Skeletal muscle tissue (tissue), 4 donors: ENCODE measurements around the gene UNC5CL. TPM values are rescaled to one million over a fixed set of nuclear protein-coding genes. Genes with fewer than 3 reads are reported as not detected.

Source experiments
- H3K27ac ChIP-seq: one replicate; pipeline ENCODE4 v1.7.0; 2013; ENCODE audit warnings: mild to moderate bottlenecking, low read depth, low read length, inconsistent platforms
- H3K27me3 ChIP-seq, 3 donors: one replicate each; pipeline ENCODE4 v1.7.0; 2013; ENCODE audit warnings: low read length in 3 of 3; ENCODE audit not compliant: control insufficient read depth in 3 of 3, insufficient read depth in 3 of 3
- H3K36me3 ChIP-seq, 3 donors: one replicate each; pipeline ENCODE4 v1.7.0; 2013; ENCODE audit warnings: low read length in 3 of 3; ENCODE audit not compliant: control insufficient read depth in 3 of 3, insufficient read depth in 3 of 3
- H3K4me1 ChIP-seq, 3 donors: one replicate each; pipeline ENCODE4 v1.7.0; 2013; ENCODE audit warnings: low read length in 3 of 3, mild to moderate bottlenecking in 3 of 3; ENCODE audit not compliant: control insufficient read depth in 3 of 3, insufficient read depth in 3 of 3
- H3K4me3 ChIP-seq, 3 donors: one replicate each; pipeline ENCODE4 v1.7.0; 2013; ENCODE audit warnings: low read length in 3 of 3
- H3K9ac ChIP-seq, 3 donors: one replicate each; pipeline ENCODE4 v1.7.0; 2013; ENCODE audit warnings: low read length in 3 of 3, mild to moderate bottlenecking in 3 of 3, moderate library complexity in 2 of 3, low read depth in 1 of 3
- H3K9me3 ChIP-seq, 3 donors: one replicate each; pipeline ENCODE4 v1.7.0; 2013; ENCODE audit warnings: low read length in 3 of 3; ENCODE audit not compliant: control insufficient read depth in 3 of 3
- total RNA-seq: library from RNA; depleted of rRNA; stranded (reverse); fragments of >200 nt; gene quantifications from one replicate; pipeline ENCODE4 v1.2.3, GENCODE V29; 2014
- donor health status: Osteomylitis.

UNC5CL gene
- total RNA-seq, 1 donor from 2014 or later, result 2.1 TPM

DNA sequence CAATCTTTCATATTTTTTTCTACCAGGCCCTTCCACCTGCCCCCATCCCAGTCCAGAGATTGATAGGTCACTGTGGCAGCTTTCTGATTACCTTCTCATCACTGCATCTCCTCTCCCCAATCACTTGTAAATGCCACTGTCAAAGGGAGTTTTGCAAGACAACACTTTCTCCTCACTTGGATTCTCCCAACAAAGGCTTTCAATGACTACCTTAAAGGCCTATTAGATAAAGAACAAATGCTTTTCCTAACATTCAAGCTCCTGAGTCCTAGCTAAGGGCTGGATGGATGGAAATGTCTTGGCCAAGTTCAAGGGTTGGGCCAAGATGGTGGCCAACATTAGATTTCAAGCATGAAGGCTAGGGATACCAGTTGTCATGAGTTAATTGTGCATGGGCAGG lies 55.3 kb downstream of the UNC5CL start:
- H3K9me3 ChIP-seq, result no peaks in the 10 kb centered on the region
- no peak overlapping the region for H3K9ac ChIP-seq
- H3K36me3 ChIP-seq, result no peaks in the 10 kb centered on the region
- no peak overlapping the region for H3K27ac ChIP-seq
- no peaks in the 10 kb centered on the region for H3K4me1 ChIP-seq
- no peak overlapping the region for H3K4me3 ChIP-seq
- peaks cover 0 to 2% (median 0%) of the 10 kb centered on the region in 3 donors for H3K27me3 ChIP-seq

DNA sequence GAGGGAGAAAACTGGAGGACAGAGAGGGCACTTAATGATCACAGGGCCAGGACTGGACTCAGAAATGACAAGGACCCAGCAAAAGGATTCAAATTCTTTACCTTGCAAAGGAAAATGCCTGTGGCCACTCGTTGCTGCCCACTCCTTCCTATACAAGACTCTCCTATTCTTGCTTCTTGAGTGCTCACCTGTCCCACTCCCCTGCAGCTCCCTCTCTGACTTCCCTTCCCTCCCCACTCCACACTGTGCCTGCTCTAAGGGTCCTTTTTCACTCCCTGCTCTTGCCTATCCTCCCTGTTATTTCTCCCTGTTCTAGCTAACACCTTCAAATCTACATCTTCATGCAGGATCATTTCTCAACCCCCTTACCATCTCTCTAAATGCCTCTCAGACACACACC lies 56.1 kb downstream of the UNC5CL start:
- Histone ChIP-seq H3K27me3 (peaks cover 0 to 3% (median 2%) of the 10 kb centered on the region in 3 donors), H3K4me1 (no peaks in the 10 kb centered on the region), H3K9ac (no peak overlapping the region), H3K4me3 (no peak overlapping the region), H3K36me3 (no peaks in the 10 kb centered on the region), H3K9me3 (no peaks in the 10 kb centered on the region), H3K27ac (no peak overlapping the region)

DNA sequence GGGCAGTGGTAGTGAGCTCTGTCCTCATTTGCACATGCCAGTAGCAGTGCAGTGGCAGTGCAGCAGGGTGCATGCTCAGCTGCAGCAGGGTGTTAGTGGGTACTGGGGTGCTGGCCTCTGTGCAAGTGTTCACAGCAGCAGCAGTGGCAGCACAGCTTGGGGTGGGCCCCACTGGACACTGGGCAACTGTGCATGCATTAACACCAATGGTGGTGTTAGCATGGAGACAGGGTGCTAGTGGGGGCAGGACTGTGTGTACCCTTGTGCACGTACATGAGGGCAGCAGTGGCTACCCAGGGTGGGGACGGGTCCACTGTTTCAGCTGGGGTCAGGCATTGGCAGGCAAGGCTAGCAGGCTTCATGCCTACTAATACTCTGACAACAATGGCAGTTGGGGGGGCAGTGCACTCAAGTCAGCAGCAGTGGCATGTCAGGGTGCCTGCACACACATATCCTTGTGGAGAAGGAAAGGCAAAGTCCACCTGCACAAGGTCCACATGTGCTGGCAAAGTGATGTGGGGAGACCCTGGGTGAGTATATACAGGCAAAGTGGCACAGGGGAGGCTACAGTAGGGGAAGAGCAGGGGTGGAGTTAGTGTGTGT lies 60.2 kb downstream of the UNC5CL start:
- Histone ChIP-seq H3K4me3 (no peak overlapping the region), H3K27me3 (peaks cover 0 to 3% (median 2%) of the 10 kb centered on the region in 3 donors), H3K9ac (no peak overlapping the region), H3K36me3 (no peaks in the 10 kb centered on the region), H3K27ac (no peak overlapping the region), H3K9me3 (no peaks in the 10 kb centered on the region), H3K4me1 (no peaks in the 10 kb centered on the region)

DNA sequence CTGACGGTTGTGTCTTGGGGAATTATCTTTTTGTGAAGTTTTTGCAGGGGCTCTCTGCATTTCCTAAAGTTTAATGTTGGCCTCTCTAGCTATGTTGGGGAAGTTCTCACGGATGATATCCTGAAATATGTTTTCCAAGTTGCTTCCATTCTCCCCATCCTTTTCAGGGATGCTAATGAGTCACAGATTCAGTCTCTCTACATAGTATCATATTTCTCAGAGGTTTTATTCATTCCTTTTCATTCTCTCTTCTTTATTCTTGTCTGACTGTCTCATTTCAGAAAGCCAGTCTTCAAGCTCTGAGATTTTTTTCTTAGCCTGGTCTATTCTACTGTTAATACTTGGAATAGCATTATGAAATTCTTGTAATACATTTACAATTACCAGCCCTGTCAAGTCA lies 61.3 kb downstream of the UNC5CL start:
- no peaks in the 10 kb centered on the region for H3K9me3 ChIP-seq
- H3K27me3 ChIP-seq, result peaks cover 0 to 3% (median 0%) of the 10 kb centered on the region in 3 donors
- H3K9ac ChIP-seq, result no peak overlapping the region
- no peak overlapping the region for H3K4me3 ChIP-seq
- no peak overlapping the region for H3K27ac ChIP-seq
- no peaks in the 10 kb centered on the region for H3K36me3 ChIP-seq
- no peaks in the 10 kb centered on the region for H3K4me1 ChIP-seq

DNA sequence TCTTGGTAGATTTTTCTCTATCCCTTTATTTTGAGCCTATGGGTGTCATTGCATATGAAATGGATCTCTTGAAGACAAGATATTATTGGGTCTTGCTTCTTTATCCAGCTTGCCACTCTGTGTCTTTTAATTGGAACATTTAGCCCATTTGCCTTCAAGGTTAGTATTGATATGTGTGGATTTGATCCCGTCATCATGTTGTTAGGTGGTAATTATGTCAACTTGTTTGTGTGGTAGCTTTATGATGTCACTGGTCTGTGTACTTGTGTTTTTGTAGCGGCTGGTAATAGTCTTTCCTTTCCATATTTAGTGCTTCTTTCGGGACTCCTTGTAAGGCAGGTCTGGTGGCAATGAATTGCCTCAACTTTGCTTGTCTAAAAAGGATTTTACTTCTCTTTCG lies 61.9 kb downstream of the UNC5CL start:
- H3K9ac ChIP-seq, result no peak overlapping the region
- no peak overlapping the region for H3K4me3 ChIP-seq
- H3K27me3 ChIP-seq, result peaks cover 0 to 3% (median 0%) of the 10 kb centered on the region in 3 donors
- H3K9me3 ChIP-seq, result no peaks in the 10 kb centered on the region
- no peak overlapping the region for H3K27ac ChIP-seq
- H3K4me1 ChIP-seq, result no peaks in the 10 kb centered on the region
- H3K36me3 ChIP-seq, result no peaks in the 10 kb centered on the region

Other genes starting within 250 kb of the UNC5CL start
- 1.0 TPM for gene TSPO2, start 3.2 kb upstream of the UNC5CL start, total RNA-seq
- 664 TPM for gene APOBEC2, start 14.0 kb upstream of the UNC5CL start, total RNA-seq
- 10.4 TPM for gene OARD1, start 33.1 kb upstream of the UNC5CL start, total RNA-seq
- 17.2 TPM for gene NFYA, start 33.8 kb upstream of the UNC5CL start, total RNA-seq
- gene TREML1, start 115.1 kb upstream of the UNC5CL start, total RNA-seq, result not detected
- 0.52 TPM for gene TREM2, start 123.9 kb upstream of the UNC5CL start, total RNA-seq
- gene TREML2, start 161.9 kb upstream of the UNC5CL start, total RNA-seq, result under 0.01 TPM
- not detected for gene TREML4, start 189.1 kb upstream of the UNC5CL start, total RNA-seq
- gene TREM1, start 247.5 kb upstream of the UNC5CL start, total RNA-seq, result under 0.01 TPM